ENCODE data around the gene NTM.
A peak's percentile ranks its signal among the peaks of the same experiment; 100 is the strongest.

Gene NTM

GRCh38 chr11:131874070-131874469 lies 503.7 kb downstream of the NTM start:
- DNase-seq (ENCODE audit: insufficient read length) (no peak), FAIRE-seq (no peak)
- no peak for TF ChIP-seq POLR2AphosphoS5 (IDR thresholded peaks at IDR 0.05; ENCODE audit: low read depth, low read length)
- TF ChIP-seq TAF1 (IDR thresholded peaks at IDR 0.05; ENCODE audit: borderline replicate concordance, low read depth, low read length) = no peak
- no peak for TF ChIP-seq POLR2A (IDR thresholded peaks at IDR 0.05; ENCODE audit: low read depth, low read length)

- no peak for TF ChIP-seq POLR2A (IDR thresholded peaks at IDR 0.05; ENCODE audit: low read depth, low read length)
- no peak for TF ChIP-seq POLR2AphosphoS5 (IDR thresholded peaks at IDR 0.05; ENCODE audit: low read depth, low read length)
- TF ChIP-seq TAF1 (IDR thresholded peaks at IDR 0.05; ENCODE audit: borderline replicate concordance, low read depth, low read length) = no peak
- no peak for FAIRE-seq
- DNase-seq (ENCODE audit: insufficient read length) = no peak
Measured at GRCh38 chr11:131875611-131876010, 505.2 kb downstream of the NTM start.

- DNase-seq (ENCODE audit: insufficient read length) (no peak), FAIRE-seq (no peak)
- TF ChIP-seq TAF1 (IDR thresholded peaks at IDR 0.05; ENCODE audit: borderline replicate concordance, low read depth, low read length) (no peak), POLR2A (IDR thresholded peaks at IDR 0.05; ENCODE audit: low read depth, low read length) (no peak)
Measured at GRCh38 chr11:131877246-131877942, 507.0 kb downstream of the NTM start.

GRCh38 chr11:131880316-131880715 lies 509.9 kb downstream of the NTM start:
- FAIRE-seq (no peak), DNase-seq (ENCODE audit: insufficient read length) (no peak)
- no peak for TF ChIP-seq POLR2AphosphoS5 (IDR thresholded peaks at IDR 0.05; ENCODE audit: low read depth, low read length)
- TF ChIP-seq TAF1 (IDR thresholded peaks at IDR 0.05; ENCODE audit: borderline replicate concordance, low read depth, low read length) = no peak
- TF ChIP-seq POLR2A (IDR thresholded peaks at IDR 0.05; ENCODE audit: low read depth, low read length) = no peak

GRCh38 chr11:131880976-131881375 lies 510.6 kb downstream of the NTM start:
- TF ChIP-seq POLR2AphosphoS5 (IDR thresholded peaks at IDR 0.05; ENCODE audit: low read depth, low read length) = no peak
- TF ChIP-seq POLR2A (IDR thresholded peaks at IDR 0.05; ENCODE audit: low read depth, low read length) = no peak
- TF ChIP-seq TAF1 (IDR thresholded peaks at IDR 0.05; ENCODE audit: borderline replicate concordance, low read depth, low read length) = no peak
- DNase-seq (ENCODE audit: insufficient read length) = no peak
- FAIRE-seq = no peak

GRCh38 chr11:131883332-131883731 lies 512.9 kb downstream of the NTM start:
- FAIRE-seq (no peak), DNase-seq (ENCODE audit: insufficient read length) (no peak)
- no peak for TF ChIP-seq TAF1 (IDR thresholded peaks at IDR 0.05; ENCODE audit: borderline replicate concordance, low read depth, low read length)
- TF ChIP-seq POLR2AphosphoS5 (IDR thresholded peaks at IDR 0.05; ENCODE audit: low read depth, low read length) = no peak
- TF ChIP-seq POLR2A (IDR thresholded peaks at IDR 0.05; ENCODE audit: low read depth, low read length) = no peak

GRCh38 chr11:131884461-131885073 lies 514.2 kb downstream of the NTM start:
- FAIRE-seq (no peak), DNase-seq (ENCODE audit: insufficient read length) (no peak)
- TF ChIP-seq POLR2A (IDR thresholded peaks at IDR 0.05; ENCODE audit: low read depth, low read length) = no peak
- no peak for TF ChIP-seq POLR2AphosphoS5 (IDR thresholded peaks at IDR 0.05; ENCODE audit: low read depth, low read length)
- TF ChIP-seq TAF1 (IDR thresholded peaks at IDR 0.05; ENCODE audit: borderline replicate concordance, low read depth, low read length) = no peak

GRCh38 chr11:131885431-131885830 lies 515.0 kb downstream of the NTM start:
- FAIRE-seq (no peak), DNase-seq (ENCODE audit: insufficient read length) (no peak)
- TF ChIP-seq POLR2A (IDR thresholded peaks at IDR 0.05; ENCODE audit: low read depth, low read length) (no peak), POLR2AphosphoS5 (IDR thresholded peaks at IDR 0.05; ENCODE audit: low read depth, low read length) (no peak), TAF1 (IDR thresholded peaks at IDR 0.05; ENCODE audit: borderline replicate concordance, low read depth, low read length) (no peak)

- DNase-seq (ENCODE audit: insufficient read length) (no peak), FAIRE-seq (no peak)
- TF ChIP-seq POLR2A (IDR thresholded peaks at IDR 0.05; ENCODE audit: low read depth, low read length) (no peak), POLR2AphosphoS5 (IDR thresholded peaks at IDR 0.05; ENCODE audit: low read depth, low read length) (no peak), TAF1 (IDR thresholded peaks at IDR 0.05; ENCODE audit: borderline replicate concordance, low read depth, low read length) (no peak)
Measured at GRCh38 chr11:131886201-131886600, 515.8 kb downstream of the NTM start.

GRCh38 chr11:131888230-131888855 lies 517.9 kb downstream of the NTM start:
- DNase-seq (ENCODE audit: insufficient read length) = no peak
- no peak for FAIRE-seq

GRCh38 chr11:131889146-131889577 lies 518.7 kb downstream of the NTM start:
- FAIRE-seq = peak; percentile 72
- no peak for DNase-seq (ENCODE audit: insufficient read length)
- no peak for TF ChIP-seq POLR2AphosphoS5 (IDR thresholded peaks at IDR 0.05; ENCODE audit: low read depth, low read length)
- no peak for TF ChIP-seq POLR2A (IDR thresholded peaks at IDR 0.05; ENCODE audit: low read depth, low read length)
- TF ChIP-seq TAF1 (IDR thresholded peaks at IDR 0.05; ENCODE audit: borderline replicate concordance, low read depth, low read length) = no peak

More at GRCh38 chr11:131888230-131888855, 517.9 kb downstream of the NTM start:
- no peak for TF ChIP-seq TAF1 (IDR thresholded peaks at IDR 0.05; ENCODE audit: borderline replicate concordance, low read depth, low read length)
- TF ChIP-seq POLR2AphosphoS5 (IDR thresholded peaks at IDR 0.05; ENCODE audit: low read depth, low read length) = no peak
- TF ChIP-seq POLR2A (IDR thresholded peaks at IDR 0.05; ENCODE audit: low read depth, low read length) = no peak

Data from GM12892 (cell line).